Karpas-422 (cell line): ENCODE results near the gene SPAG7. TPM values are rescaled to one million over a fixed set of nuclear protein-coding genes. Genes with fewer than 3 reads are reported as not detected.

Experiments
- DNase-seq: peaks from one replicate; pipeline ENCODE4 v3.0.0-alpha.2; 2015
- H2AFZ ChIP-seq: fragments of 200-600 bp; sonication (generic); 2 replicates; pipeline ENCODE4 v1.6.1; 2014; ENCODE audit warnings: antibody characterized with exemption, low read length, mixed read lengths
- H3K27ac ChIP-seq: fragments of 200-600 bp; sonication (generic); 2 replicates; pipeline ENCODE4 v1.5.1; 2014; ENCODE audit warnings: mild to moderate bottlenecking, low read length, moderate library complexity
- H3K27me3 ChIP-seq: fragments of 200-600 bp; sonication (generic); 2 replicates; pipeline ENCODE4 v1.6.1; 2014; ENCODE audit warnings: low read length, mixed read lengths
- H3K36me3 ChIP-seq: fragments of 200-600 bp; sonication (generic); 2 replicates; pipeline ENCODE4 v1.6.1; 2014; ENCODE audit warnings: low read length, mixed read lengths; ENCODE audit not compliant: insufficient read depth
- H3K4me1 ChIP-seq: fragments of 200-600 bp; sonication (generic); 2 replicates; pipeline ENCODE4 v1.6.1; 2014; ENCODE audit warnings: mild to moderate bottlenecking, low read length, mixed read lengths
- H3K4me2 ChIP-seq: fragments of 200-600 bp; sonication (generic); 2 replicates; pipeline ENCODE4 v1.6.1; 2014; ENCODE audit warnings: low read length, low read depth, mild to moderate bottlenecking; ENCODE audit not compliant: poor library complexity, severe bottlenecking
- H3K4me3 ChIP-seq: fragments of 200-600 bp; sonication (generic); 2 replicates; pipeline ENCODE4 v1.5.1; 2014; ENCODE audit warnings: mild to moderate bottlenecking, antibody characterized with exemption, low read length, mixed read lengths
- H3K79me2 ChIP-seq: fragments of 200-600 bp; sonication (generic); 2 replicates; pipeline ENCODE4 v1.6.1; 2014; ENCODE audit warnings: mild to moderate bottlenecking, low read length, mixed read lengths
- H3K9ac ChIP-seq: fragments of 200-600 bp; sonication (generic); 2 replicates; pipeline ENCODE4 v1.6.0; 2014; ENCODE audit warnings: low read length
- H3K9me2 ChIP-seq: fragments of 200-600 bp; sonication (generic), shearing (Covaris generic); replicated peaks from 2 replicates; pipeline ENCODE4 v1.6.0; 2014; ENCODE audit warnings: mild to moderate bottlenecking, low read length, moderate library complexity; ENCODE audit not compliant: insufficient read depth
- H3K9me3 ChIP-seq: fragments of 300-700, 200-600 bp; sonication (generic); 2 replicates; pipeline ENCODE4 v1.6.1; 2014; ENCODE audit warnings: low read length, mixed read lengths
- H4K20me1 ChIP-seq: fragments of 200-600 bp; sonication (generic); 2 replicates; pipeline ENCODE4 v1.6.1; 2014; ENCODE audit warnings: mild to moderate bottlenecking, antibody characterized with exemption, low read length, low read depth; ENCODE audit not compliant: insufficient read depth
- total RNA-seq: library from RNA; depleted of rRNA; stranded (reverse); fragments of >200 nt; shearing (Covaris generic); gene quantifications from 2 replicates; pipeline ENCODE4 v1.2.3, GENCODE V29; 2014; ENCODE audit warnings: low replicate concordance

Gene SPAG7
- total RNA-seq, 1 experiment from 2014 or later = 24.6 TPM

- Histone ChIP-seq H3K79me2 (peaks cover under 1% of the 10 kb centered on the region; the same call in 1 of the 2 replicates), H2AFZ (no peak overlapping the region), H4K20me1 (no peaks in the 10 kb centered on the region), H3K9me2 (no peaks in the 10 kb centered on the region), H3K4me2 (no peak overlapping the region), H3K36me3 (0 out of 2 replicates have a peak, but pooled peaks cover 5% of the 10 kb centered on the region), H3K9me3 (no peaks in the 10 kb centered on the region), H3K9ac (no peak overlapping the region), H3K4me3 (no peak overlapping the region), H3K27ac (no peak overlapping the region), H3K4me1 (peaks cover 14% of the 10 kb centered on the region), H3K27me3 (no peaks in the 10 kb centered on the region)
- DNase-seq = no peak
Measured at GRCh38 chr17:4971826-4972225, 4.2 kb upstream of the SPAG7 start.

GRCh38 chr17:4970273-4970672 lies 2.7 kb upstream of the SPAG7 start:
- Histone ChIP-seq H3K36me3 (peaks cover 5% of the 10 kb centered on the region; the same call in 1 of the 2 replicates), H4K20me1 (no peaks in the 10 kb centered on the region), H3K4me3 (no peak overlapping the region), H3K27me3 (no peaks in the 10 kb centered on the region), H3K9me2 (no peaks in the 10 kb centered on the region), H3K4me2 (no peak overlapping the region), H3K79me2 (peaks cover 13% of the 10 kb centered on the region), H3K9ac (no peak overlapping the region), H3K4me1 (peaks cover 24% of the 10 kb centered on the region), H3K27ac (no peak overlapping the region), H2AFZ (no peak overlapping the region), H3K9me3 (no peaks in the 10 kb centered on the region)
- DNase-seq = no peak

DNA sequence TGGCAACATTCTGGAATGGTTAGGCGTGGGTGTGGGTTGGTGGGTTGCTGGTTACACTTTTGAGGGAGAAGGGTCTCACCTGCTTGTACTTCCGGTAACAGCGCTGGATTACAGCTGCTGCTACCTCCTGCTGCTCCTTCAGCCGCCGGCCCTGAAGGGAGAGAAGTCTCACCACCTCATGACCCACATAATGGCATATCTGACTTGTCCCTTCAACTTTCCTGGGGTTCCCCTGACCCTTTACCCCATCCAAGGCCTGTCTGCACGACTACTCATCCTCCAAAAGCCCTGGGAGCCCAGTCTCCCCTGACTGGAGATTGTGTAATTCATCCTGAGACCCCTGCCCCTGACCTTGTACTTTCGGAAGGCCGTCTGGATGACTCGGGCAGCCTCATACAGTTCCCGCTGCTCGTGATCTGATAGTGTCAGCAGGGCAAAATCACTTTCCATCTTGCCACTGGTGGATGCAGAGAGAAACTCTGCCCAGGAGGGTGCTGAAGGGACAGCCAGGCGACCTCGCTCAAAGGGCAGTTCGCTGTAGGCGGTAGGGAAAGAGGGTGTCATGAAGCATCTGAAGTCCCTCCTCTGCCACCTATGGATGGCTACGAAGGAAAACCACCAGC lies 2.0 kb upstream of the SPAG7 start:
- H3K27ac ChIP-seq = no peak overlapping the region
- H3K9ac ChIP-seq = no peak overlapping the region
- no peaks in the 10 kb centered on the region for H3K9me3 ChIP-seq
- H3K4me1 ChIP-seq = peaks cover 24% of the 10 kb centered on the region
- DNase-seq = no peak
- no peaks in the 10 kb centered on the region for H3K9me2 ChIP-seq
- no peak overlapping the region for H3K4me3 ChIP-seq
- H3K36me3 ChIP-seq = peaks cover 7% of the 10 kb centered on the region; the same call in 1 of the 2 replicates
- no peaks in the 10 kb centered on the region for H3K27me3 ChIP-seq
- peaks cover 14% of the 10 kb centered on the region for H3K79me2 ChIP-seq
- H3K4me2 ChIP-seq = no peak overlapping the region
- no peak overlapping the region for H2AFZ ChIP-seq
- H4K20me1 ChIP-seq = no peaks in the 10 kb centered on the region

- Histone ChIP-seq H3K9me3 (no peaks in the 10 kb centered on the region), H3K4me1 (peaks cover 24% of the 10 kb centered on the region), H3K79me2 (peaks cover 14% of the 10 kb centered on the region), H3K4me2 (no peak overlapping the region), H2AFZ (no peak overlapping the region), H3K4me3 (no peak overlapping the region), H3K9me2 (no peaks in the 10 kb centered on the region), H3K27me3 (no peaks in the 10 kb centered on the region), H4K20me1 (no peaks in the 10 kb centered on the region), H3K36me3 (peaks cover 7% of the 10 kb centered on the region; the same call in 1 of the 2 replicates), H3K9ac (no peak overlapping the region), H3K27ac (no peak overlapping the region)
- DNase-seq = no peak
Measured at GRCh38 chr17:4969047-4969550, 1.5 kb upstream of the SPAG7 start.

GRCh38 chr17:4968486-4969046 lies 949 bp upstream of the SPAG7 start:
- Histone ChIP-seq H3K9me2 (no peaks in the 10 kb centered on the region), H2AFZ (no peak overlapping the region), H3K4me1 (peaks cover 24% of the 10 kb centered on the region), H3K27ac (no peak overlapping the region), H3K9ac (peak overlapping the region; percentile 82), H3K9me3 (no peaks in the 10 kb centered on the region), H3K4me3 (peak overlapping the region; percentile 71), H3K36me3 (peaks cover 7% of the 10 kb centered on the region; the same call in 1 of the 2 replicates), H3K79me2 (peaks cover 14% of the 10 kb centered on the region), H3K27me3 (no peaks in the 10 kb centered on the region), H4K20me1 (no peaks in the 10 kb centered on the region), H3K4me2 (peak overlapping the region; percentile 82)
- no peak for DNase-seq

GRCh38 chr17:4966844-4967538 lies 626 bp downstream of the SPAG7 start:
- peaks cover 5% of the 10 kb centered on the region; the same call in 1 of the 2 replicates for H3K36me3 ChIP-seq
- H3K9me2 ChIP-seq = no peaks in the 10 kb centered on the region
- DNase-seq = peak; percentile 99
- peak overlapping the region; percentile 71 for H3K4me3 ChIP-seq
- peaks cover 14% of the 10 kb centered on the region for H3K79me2 ChIP-seq
- peak overlapping the region; percentile 84 for H3K9ac ChIP-seq
- H3K27ac ChIP-seq = peak overlapping the region; percentile 74
- peak overlapping the region; percentile 65; the same call in 1 of the 2 replicates for H2AFZ ChIP-seq
- H3K4me1 ChIP-seq = peaks cover 24% of the 10 kb centered on the region
- peak overlapping the region; percentile 82 for H3K4me2 ChIP-seq
- H4K20me1 ChIP-seq = no peaks in the 10 kb centered on the region
- no peaks in the 10 kb centered on the region for H3K27me3 ChIP-seq
- H3K9me3 ChIP-seq = no peaks in the 10 kb centered on the region

GRCh38 chr17:4965311-4965986 lies 2.2 kb downstream of the SPAG7 start:
- H3K9me2 ChIP-seq = no peaks in the 10 kb centered on the region
- H4K20me1 ChIP-seq = no peaks in the 10 kb centered on the region
- no peaks in the 10 kb centered on the region for H3K9me3 ChIP-seq
- no peak overlapping the region for H3K4me3 ChIP-seq
- no peaks in the 10 kb centered on the region for H3K27me3 ChIP-seq
- H3K4me2 ChIP-seq = no peak overlapping the region
- peaks cover 14% of the 10 kb centered on the region for H3K79me2 ChIP-seq
- DNase-seq = no peak
- H2AFZ ChIP-seq = no peak overlapping the region
- H3K36me3 ChIP-seq = peaks cover 5% of the 10 kb centered on the region; the same call in 1 of the 2 replicates
- H3K27ac ChIP-seq = no peak overlapping the region
- peaks cover 28% of the 10 kb centered on the region for H3K4me1 ChIP-seq
- no peak overlapping the region for H3K9ac ChIP-seq
